HepG2 (cell line): ENCODE data around the gene ITM2B. TPM values are rescaled to one million over a fixed set of nuclear protein-coding genes. Genes with fewer than 3 reads are reported as not detected.

Experiments
- AHR ChIP-seq: IDR thresholded peaks from 2 replicates; pipeline ENCODE4 v1.6.1; 2018; ENCODE audit warnings: missing genetic modification reagents, missing compliant biosample characterization
- CBX5 ChIP-seq: sonication (generic); formaldehyde crosslinking; IDR thresholded peaks from 2 replicates; pipeline ENCODE4 v1.4.0; 2020; ENCODE audit warnings: missing genetic modification reagents, borderline replicate concordance
- CEBPG ChIP-seq: IDR thresholded peaks from 2 replicates; pipeline ENCODE4 v1.6.1; 2016
- CREB1 ChIP-seq, 2 experiments: fragments of 450-650 bp in 1 of 2; IDR thresholded peaks; 2 replicates each; pipeline ENCODE4 v1.6.1; 2016 to 2017; ENCODE audit warnings: control low read depth in 1 of 2, mild to moderate bottlenecking in 1 of 2, missing compliant biosample characterization in 1 of 2, missing genetic modification characterization in 1 of 2
- EEA1 ChIP-seq: sonication (generic); formaldehyde crosslinking; IDR thresholded peaks from 2 replicates; pipeline ENCODE4 v1.5.1; 2020; ENCODE audit warnings: mild to moderate bottlenecking, missing genetic modification reagents, borderline replicate concordance
- EZH2 ChIP-seq: conservative IDR thresholded peaks from 2 replicates; pipeline ENCODE4 v1.6.1; 2012; ENCODE audit warnings: mild to moderate bottlenecking, low read depth, low read length, moderate library complexity
- FOXP4 ChIP-seq: sonication (generic); formaldehyde crosslinking; IDR thresholded peaks from 2 replicates; pipeline ENCODE4 v1.4.0; 2020; ENCODE audit warnings: missing genetic modification reagents
- GATA4 ChIP-seq: sonication (generic); IDR thresholded peaks from 2 replicates; pipeline ENCODE4 v1.6.1; 2016; ENCODE audit warnings: antibody characterized with exemption, low read depth, borderline replicate concordance
- ISX ChIP-seq: sonication (generic); formaldehyde crosslinking; conservative IDR thresholded peaks from 2 replicates; pipeline ENCODE4 v1.5.0; 2020; ENCODE audit warnings: missing genetic modification reagents
- JUN ChIP-seq: sonication (generic); formaldehyde crosslinking; IDR thresholded peaks from 2 replicates; pipeline ENCODE4 v1.4.0; 2020; ENCODE audit warnings: mild to moderate bottlenecking, missing genetic modification reagents
- LCORL ChIP-seq, 2 experiments: fragments of 450-650 bp in 1 of 2; sonication (generic) in 1 of 2; formaldehyde crosslinking in 1 of 2; IDR thresholded peaks; 2 replicates each; pipeline versions ENCODE4 v1.5.0 to v1.6.1; 2017 to 2020; ENCODE audit warnings: antibody characterized with exemption in 1 of 2, missing genetic modification reagents in 1 of 2
- NCOA1 ChIP-seq: sonication (generic); formaldehyde crosslinking; IDR thresholded peaks from 2 replicates; pipeline ENCODE4 v1.9.0; 2021; ENCODE audit warnings: missing genetic modification reagents
- POLR2AphosphoS2 ChIP-seq: IDR thresholded peaks from 2 replicates; pipeline ENCODE4 v1.6.1; 2011; ENCODE audit warnings: low read depth, low read length, improper control_type of control experiment
- REPIN1 ChIP-seq: sonication (generic); formaldehyde crosslinking; IDR thresholded peaks from 2 replicates; pipeline ENCODE4 v1.8.0; 2022; ENCODE audit warnings: missing genetic modification reagents, low read depth, mild to moderate bottlenecking, borderline replicate concordance
- SOX6 ChIP-seq, 2 experiments: fragments of 450-650 bp in 1 of 2; sonication (generic) in 1 of 2; formaldehyde crosslinking in 1 of 2; IDR thresholded peaks; 2 replicates each; pipeline versions ENCODE4 v1.4.0 to v1.6.1; 2017 to 2020; ENCODE audit warnings: antibody characterized with exemption in 1 of 2, mild to moderate bottlenecking in 1 of 2, missing genetic modification reagents in 1 of 2
- SP140L ChIP-seq: sonication (generic); formaldehyde crosslinking; IDR thresholded peaks from 2 replicates; pipeline ENCODE4 v1.4.0; 2020; ENCODE audit warnings: missing genetic modification reagents, borderline replicate concordance
- SP4 ChIP-seq: sonication (generic); formaldehyde crosslinking; IDR thresholded peaks from 2 replicates; pipeline ENCODE4 v1.8.1; 2023; ENCODE audit warnings: mild to moderate bottlenecking, missing genetic modification reagents
- TBX3 ChIP-seq: fragments of 450-650 bp; IDR thresholded peaks from 2 replicates; pipeline ENCODE4 v1.6.1; 2017; ENCODE audit warnings: antibody characterized with exemption, mild to moderate bottlenecking, inconsistent platforms, borderline replicate concordance
- TCF12 ChIP-seq, 2 experiments: fragments of 450-650 bp in 1 of 2; sonication (generic) in 1 of 2; formaldehyde crosslinking in 1 of 2; IDR thresholded peaks; 2 replicates each; pipeline versions ENCODE4 v1.6.1 to v1.8.0; 2017 to 2022; ENCODE audit warnings: antibody characterized with exemption in 1 of 2, mild to moderate bottlenecking in 1 of 2, missing genetic modification reagents in 1 of 2, moderate library complexity in 1 of 2
- ZBTB8A ChIP-seq: sonication (generic); formaldehyde crosslinking; IDR thresholded peaks from 2 replicates; pipeline ENCODE4 v1.4.0; 2020; ENCODE audit warnings: mild to moderate bottlenecking, low read depth, missing genetic modification reagents, borderline replicate concordance
- ZC3H4 ChIP-seq: sonication (generic); formaldehyde crosslinking; IDR thresholded peaks from 2 replicates; pipeline ENCODE4 v1.4.0; 2020; ENCODE audit warnings: missing genetic modification reagents, borderline replicate concordance
- ZNF136 ChIP-seq: sonication (generic); formaldehyde crosslinking; IDR thresholded peaks from 2 replicates; pipeline ENCODE4 v1.8.1; 2022; ENCODE audit warnings: low read depth, mild to moderate bottlenecking, moderate library complexity, missing genetic modification reagents
- ZNF138 ChIP-seq: sonication (generic); formaldehyde crosslinking; IDR thresholded peaks from 2 replicates; pipeline ENCODE4 v1.5.0; 2020; ENCODE audit warnings: mild to moderate bottlenecking, low read depth, missing genetic modification reagents
- ZNF205 ChIP-seq: IDR thresholded peaks from 2 replicates; pipeline ENCODE4 v1.6.1; 2018; ENCODE audit warnings: missing biosample characterization, missing genetic modification reagents
- ZNF230 ChIP-seq: sonication (generic); formaldehyde crosslinking; IDR thresholded peaks from 2 replicates; pipeline ENCODE4 v1.4.0; 2020; ENCODE audit warnings: mild to moderate bottlenecking, missing genetic modification reagents
- ZNF563 ChIP-seq: sonication (generic); formaldehyde crosslinking; IDR thresholded peaks from 2 replicates; pipeline ENCODE4 v1.8.0; 2022; ENCODE audit warnings: mild to moderate bottlenecking, moderate library complexity, missing genetic modification reagents
- ZNF652 ChIP-seq: IDR thresholded peaks from 2 replicates; pipeline ENCODE4 v1.6.1; 2016; ENCODE audit warnings: low read depth, borderline replicate concordance
- ZNF841 ChIP-seq: sonication (generic); formaldehyde crosslinking; IDR thresholded peaks from 2 replicates; pipeline ENCODE4 v1.8.1; 2023; ENCODE audit warnings: missing genetic modification reagents, borderline replicate concordance
- polyA plus RNA-seq, 8 experiments: library from polyadenylated mRNA; depleted of rRNA in 3 of 8; stranded (reverse) in 7 of 8; unstranded in 1 of 8; fragments of >200 nt; fragmentation: Illumina TruSeq in 4 of 8; extraction: Trizol in 4 of 8; gene quantifications; 2 replicates each; pipeline versions ENCODE4 v1.2.1 to v1.2.3, GENCODE V29; 2011 to 2016; ENCODE audit warnings: low read depth in 4 of 8, missing spikeins in 1 of 8, mixed read lengths in 1 of 8; ENCODE audit not compliant: insufficient read depth in 1 of 8
- total RNA-seq, 5 experiments: library from RNA; depleted of rRNA; stranded (reverse); fragments of >200 nt; fragmentation: Illumina TruSeq; extraction: Trizol; gene quantifications; 2 replicates each; pipeline ENCODE4 v1.2.3, GENCODE V29; 2016; ENCODE audit warnings: low read depth in 1 of 5
- TF ChIP-seq, protein P1 (sequence below): sonication (generic); formaldehyde crosslinking; conservative IDR thresholded peaks from 2 replicates; pipeline ENCODE4 v1.8.0; 2022; ENCODE audit warnings: missing genetic modification reagents

Gene ITM2B
- total and polyA plus RNA-seq, 2 of the 13 experiments (the other 11 are each of a cell fraction or from before 2014, with no cell fraction given) = 158 to 373 TPM

GRCh38 chr13:48258002-48258401, 25.0 kb downstream of the ITM2B start (continued):
- TF ChIP-seq TBX3 (no peak), NCOA1 (no peak), ZNF841 (no peak), ISX (CRISPR knock-in tag) (no peak), GATA4 (no peak), EZH2 (no peak), ZC3H4 (no peak), POLR2AphosphoS2 (no peak), ZNF230 (CRISPR knock-in tag) (no peak), ZNF136 (CRISPR knock-in tag) (no peak), AHR (CRISPR knock-in tag) (no peak), TCF12 (IDR thresholded peaks at IDR 0.05) (no peak), TCF12 (CRISPR knock-in tag; IDR thresholded peaks at IDR 0.05) (no peak), EEA1 (no peak), ZNF652 (CRISPR knock-in tag) (no peak), CREB1 (IDR thresholded peaks at IDR 0.05) (no peak), CREB1 (CRISPR knock-in tag; IDR thresholded peaks at IDR 0.05) (peak; percentile 43; the same call in 1 of the 2 replicates), REPIN1 (CRISPR knock-in tag) (no peak), FOXP4 (CRISPR knock-in tag) (0 out of 2 replicates have a peak, but pooled peaks have one; percentile 15), JUN (CRISPR knock-in tag) (no peak), SOX6 (IDR thresholded peaks at IDR 0.05) (no peak), SOX6 (CRISPR knock-in tag; IDR thresholded peaks at IDR 0.05) (peak; percentile 77), ZNF205 (CRISPR knock-in tag) (no peak), SP140L (CRISPR knock-in tag) (no peak), CBX5 (CRISPR knock-in tag) (no peak), LCORL (IDR thresholded peaks at IDR 0.05) (no peak), LCORL (CRISPR knock-in tag; IDR thresholded peaks at IDR 0.05) (no peak), ZNF563 (CRISPR knock-in tag) (no peak), CEBPG (CRISPR knock-in tag) (peak; percentile 52; the same call in 1 of the 2 replicates), SP4 (no peak), ZNF138 (CRISPR knock-in tag) (no peak), ZBTB8A (CRISPR knock-in tag) (no peak)
- TF ChIP-seq, protein P1, sequence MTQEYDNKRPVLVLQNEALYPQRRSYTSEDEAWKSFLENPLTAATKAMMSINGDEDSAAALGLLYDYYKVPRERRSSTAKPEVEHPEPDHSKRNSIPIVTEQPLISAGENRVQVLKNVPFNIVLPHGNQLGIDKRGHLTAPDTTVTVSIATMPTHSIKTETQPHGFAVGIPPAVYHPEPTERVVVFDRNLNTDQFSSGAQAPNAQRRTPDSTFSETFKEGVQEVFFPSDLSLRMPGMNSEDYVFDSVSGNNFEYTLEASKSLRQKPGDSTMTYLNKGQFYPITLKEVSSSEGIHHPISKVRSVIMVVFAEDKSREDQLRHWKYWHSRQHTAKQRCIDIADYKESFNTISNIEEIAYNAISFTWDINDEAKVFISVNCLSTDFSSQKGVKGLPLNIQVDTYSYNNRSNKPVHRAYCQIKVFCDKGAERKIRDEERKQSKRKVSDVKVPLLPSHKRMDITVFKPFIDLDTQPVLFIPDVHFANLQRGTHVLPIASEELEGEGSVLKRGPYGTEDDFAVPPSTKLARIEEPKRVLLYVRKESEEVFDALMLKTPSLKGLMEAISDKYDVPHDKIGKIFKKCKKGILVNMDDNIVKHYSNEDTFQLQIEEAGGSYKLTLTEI (CRISPR knock-in tag) = no peak
